BJ (cell line): ENCODE measurements around the gene PFKL. TPM values are rescaled to one million over a fixed set of nuclear protein-coding genes. Genes with fewer than 3 reads are reported as not detected.

Source experiments
- CTCF ChIA-PET: fragments of 350-600 bp; formaldehyde crosslinking; extraction: SDS; loops from one replicate; lab custom pipeline; 2021; ENCODE audit warnings: antibody characterized with exemption, inconsistent platforms; lab: Yijun Ruan, JAX
- POLR2A ChIA-PET: fragments of 300-600 bp; sonication (Branson Sonifier 250); formaldehyde crosslinking; extraction: SDS; loops from one replicate; lab custom pipeline; 2021; ENCODE audit warnings: antibody characterized with exemption; lab: Charles Lee
- DNase-seq: peaks from one replicate; pipeline ENCODE4 v3.0.0-alpha.2; 2011; ENCODE audit warnings: low read depth
- H3K27me3 ChIP-seq: 2 replicates; pipeline ENCODE4 v1.6.0; 2011; ENCODE audit warnings: low read length; ENCODE audit not compliant: control insufficient read depth, insufficient read depth
- H3K36me3 ChIP-seq: 2 replicates; pipeline ENCODE4 v1.5.1; 2011; ENCODE audit warnings: low read length; ENCODE audit not compliant: control insufficient read depth, insufficient read depth
- H3K4me3 ChIP-seq: 2 replicates; pipeline ENCODE4 v1.5.1; 2011; ENCODE audit warnings: low read depth, mild to moderate bottlenecking, control low read depth, low read length
- polyA plus RNA-seq: library from polyadenylated mRNA; depleted of rRNA; stranded (reverse); fragments of >200 nt; gene quantifications from 2 replicates; pipeline ENCODE4 v1.2.3, GENCODE V29; 2011
- TF ChIP-seq, protein P1 (sequence below): IDR thresholded peaks from 2 replicates; pipeline ENCODE4 v1.5.1; 2011; ENCODE audit warnings: low read depth, mild to moderate bottlenecking, control low read depth, inconsistent platforms, low read length, moderate library complexity; ENCODE audit not compliant: insufficient read depth

Gene PFKL
- polyA plus RNA-seq, 1 experiment = 152 TPM

DNA sequence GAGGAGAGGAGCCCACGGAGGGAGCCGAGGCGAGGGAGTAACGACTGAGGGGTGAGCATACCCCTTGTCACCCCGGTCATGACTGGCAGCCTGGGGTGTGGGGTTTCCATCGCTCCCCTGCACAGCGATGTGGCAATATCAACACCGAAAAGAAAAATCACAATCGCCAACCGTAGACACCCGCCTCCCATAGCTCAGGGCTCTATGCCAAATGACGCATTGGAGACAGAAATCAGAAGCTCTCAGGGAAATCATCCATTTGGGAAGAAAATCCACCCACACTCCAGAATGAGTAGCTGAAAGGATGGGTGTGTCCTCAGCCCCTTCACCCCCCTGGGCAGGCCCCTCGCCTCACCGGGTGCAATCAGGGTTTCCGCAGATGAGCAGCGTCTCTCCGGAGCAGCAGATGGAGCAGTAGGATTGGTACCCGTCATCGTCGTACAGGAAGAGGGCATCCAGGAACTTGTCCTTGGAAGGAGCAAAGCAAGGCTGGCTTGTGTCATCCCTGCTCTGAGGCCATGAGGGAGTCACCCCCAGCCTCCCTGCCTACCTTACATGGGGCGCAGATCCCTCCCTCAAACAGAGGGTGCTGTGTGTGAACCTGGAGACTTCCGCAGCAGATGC, 40.7 kb upstream of the PFKL start:
- Histone ChIP-seq H3K36me3 (no peaks in the 10 kb centered on the region), H3K27me3 (no peaks in the 10 kb centered on the region), H3K4me3 (no peak overlapping the region)
- ChIA-PET POLR2A (no interaction called here), CTCF (interaction anchor here (0.9 kb wide), 1 partner anchor 9 kb away, joined by 3 read pairs; no protein-coding TSS in a partner anchor)
- TF ChIP-seq, protein P1, sequence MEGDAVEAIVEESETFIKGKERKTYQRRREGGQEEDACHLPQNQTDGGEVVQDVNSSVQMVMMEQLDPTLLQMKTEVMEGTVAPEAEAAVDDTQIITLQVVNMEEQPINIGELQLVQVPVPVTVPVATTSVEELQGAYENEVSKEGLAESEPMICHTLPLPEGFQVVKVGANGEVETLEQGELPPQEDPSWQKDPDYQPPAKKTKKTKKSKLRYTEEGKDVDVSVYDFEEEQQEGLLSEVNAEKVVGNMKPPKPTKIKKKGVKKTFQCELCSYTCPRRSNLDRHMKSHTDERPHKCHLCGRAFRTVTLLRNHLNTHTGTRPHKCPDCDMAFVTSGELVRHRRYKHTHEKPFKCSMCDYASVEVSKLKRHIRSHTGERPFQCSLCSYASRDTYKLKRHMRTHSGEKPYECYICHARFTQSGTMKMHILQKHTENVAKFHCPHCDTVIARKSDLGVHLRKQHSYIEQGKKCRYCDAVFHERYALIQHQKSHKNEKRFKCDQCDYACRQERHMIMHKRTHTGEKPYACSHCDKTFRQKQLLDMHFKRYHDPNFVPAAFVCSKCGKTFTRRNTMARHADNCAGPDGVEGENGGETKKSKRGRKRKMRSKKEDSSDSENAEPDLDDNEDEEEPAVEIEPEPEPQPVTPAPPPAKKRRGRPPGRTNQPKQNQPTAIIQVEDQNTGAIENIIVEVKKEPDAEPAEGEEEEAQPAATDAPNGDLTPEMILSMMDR = no peak
- no peak for DNase-seq

- DNase-seq = no peak
- TF ChIP-seq, protein P1 = no peak
- CTCF ChIA-PET = interaction anchor here (0.6 kb wide), 1 partner anchor 8 kb away, joined by 3 read pairs; no protein-coding TSS in a partner anchor
- no peak overlapping the region for H3K4me3 ChIP-seq
- H3K27me3 ChIP-seq = no peaks in the 10 kb centered on the region
- H3K36me3 ChIP-seq = no peaks in the 10 kb centered on the region
- POLR2A ChIA-PET = no interaction called here
Observed at GRCh38 chr21:44260066-44260465, 39.8 kb upstream of the PFKL start.

GRCh38 chr21:44260791-44261631, 38.8 kb upstream of the PFKL start:
- ChIA-PET POLR2A (no interaction called here), CTCF (no interaction called here)
- TF ChIP-seq, protein P1 = no peak
- Histone ChIP-seq H3K4me3 (no peak overlapping the region), H3K27me3 (no peaks in the 10 kb centered on the region), H3K36me3 (no peaks in the 10 kb centered on the region)
- DNase-seq = no peak

DNA sequence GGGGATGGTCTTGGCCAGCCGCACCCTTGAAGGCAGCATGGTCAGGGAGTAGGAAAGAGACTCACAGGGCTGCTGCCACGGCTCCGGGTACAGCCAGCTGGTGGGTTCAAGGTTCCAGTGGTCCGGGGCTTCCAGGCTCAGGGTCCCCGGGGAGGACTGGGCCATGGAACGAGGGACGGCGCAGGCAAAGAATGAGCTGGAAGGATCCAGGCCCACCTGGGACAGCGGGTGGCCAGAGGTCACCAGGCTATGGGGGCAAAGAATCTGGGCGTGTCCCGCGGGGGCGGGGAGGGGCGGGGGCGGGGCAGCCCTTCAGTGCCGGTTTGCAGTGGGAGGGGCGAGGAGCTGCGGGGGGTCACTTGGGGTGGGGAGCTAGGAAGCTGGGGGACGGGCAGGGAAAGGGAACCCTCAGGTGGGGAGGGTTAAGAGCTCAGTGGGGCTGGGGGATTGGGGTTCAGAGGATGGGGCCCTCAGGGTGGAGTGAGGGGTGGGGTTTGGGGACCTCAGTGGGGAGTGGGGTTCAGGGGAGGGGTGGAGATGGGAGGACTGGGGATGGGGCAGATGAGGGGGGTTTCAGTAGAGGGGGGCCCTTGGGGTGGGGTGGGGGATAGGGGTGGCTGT, 38.1 kb upstream of the PFKL start, which contains the start of gene DNMT3L:
Gene DNMT3L, minus strand, starts transcription at position 223 of the 621 bp plus-strand sequence. CDS start 638 bp downstream, outside the sequence.
- Histone ChIP-seq H3K4me3 (no peak within 1 kb of the TSS), H3K27me3 (no peaks in the 10 kb centered on the region), H3K36me3 (no peaks in the 10 kb centered on the region)
- TF ChIP-seq, protein P1 = no peak
- CTCF ChIA-PET = no interaction called here
- DNase-seq = no peak
- POLR2A ChIA-PET = no interaction called here
